GOT3 (cell line): ENCODE data around the gene LEMD1.
"Not testable (repeated sequence)": the region's sequence is repeated elsewhere in the genome, so short reads cannot be mapped to it uniquely, and the experiment has no call there.

Source experiments
- DNase-seq: peaks from one replicate; lab custom pipeline; 2025; ENCODE audit warnings: mixed read lengths; lab: John Stamatoyannopoulos, UW

LEMD1 gene

DNA sequence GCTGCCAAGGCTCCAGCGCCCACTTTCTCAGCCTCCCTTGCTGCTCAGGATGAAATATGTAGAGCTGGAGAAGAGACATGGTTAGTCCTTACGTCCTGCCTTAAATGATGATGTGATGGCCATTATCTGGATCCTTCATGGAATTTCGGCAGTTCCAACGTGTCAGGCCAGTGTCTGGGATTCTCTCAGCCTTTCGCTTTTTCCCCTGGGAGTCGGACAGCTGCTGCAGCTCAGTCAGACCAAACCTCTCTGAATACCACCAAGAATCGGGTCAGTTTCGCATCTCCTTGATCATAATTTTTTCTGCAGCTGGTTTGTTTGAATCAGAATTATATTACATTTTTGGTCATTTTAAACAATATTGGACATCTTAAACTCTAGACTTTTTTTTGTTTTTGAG lies 42.8 kb downstream of the LEMD1 start:
- DNase-seq = no peak

DNA sequence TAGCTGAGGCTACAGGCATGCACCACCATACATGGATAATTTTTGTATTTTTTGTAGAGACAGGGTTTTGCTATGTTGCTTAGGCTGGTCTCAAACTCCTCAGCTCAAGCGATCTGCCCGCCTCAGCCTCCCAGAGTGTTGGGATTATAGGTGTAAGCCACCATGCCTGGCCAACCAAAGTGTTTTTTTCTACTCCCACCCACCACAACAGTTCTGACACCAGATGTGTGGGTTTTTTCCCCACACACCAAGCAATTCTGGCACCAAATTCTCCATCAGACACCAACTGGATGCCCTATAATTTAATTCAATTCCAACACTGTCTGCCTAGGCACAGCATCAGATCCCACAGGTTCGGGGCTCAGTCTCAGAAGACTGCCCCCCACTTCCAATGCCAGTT lies 44.5 kb downstream of the LEMD1 start:
- DNase-seq = no peak

GRCh38 chr1:205376739-205377138 lies 45.1 kb downstream of the LEMD1 start:
- DNase-seq = no peak

DNA sequence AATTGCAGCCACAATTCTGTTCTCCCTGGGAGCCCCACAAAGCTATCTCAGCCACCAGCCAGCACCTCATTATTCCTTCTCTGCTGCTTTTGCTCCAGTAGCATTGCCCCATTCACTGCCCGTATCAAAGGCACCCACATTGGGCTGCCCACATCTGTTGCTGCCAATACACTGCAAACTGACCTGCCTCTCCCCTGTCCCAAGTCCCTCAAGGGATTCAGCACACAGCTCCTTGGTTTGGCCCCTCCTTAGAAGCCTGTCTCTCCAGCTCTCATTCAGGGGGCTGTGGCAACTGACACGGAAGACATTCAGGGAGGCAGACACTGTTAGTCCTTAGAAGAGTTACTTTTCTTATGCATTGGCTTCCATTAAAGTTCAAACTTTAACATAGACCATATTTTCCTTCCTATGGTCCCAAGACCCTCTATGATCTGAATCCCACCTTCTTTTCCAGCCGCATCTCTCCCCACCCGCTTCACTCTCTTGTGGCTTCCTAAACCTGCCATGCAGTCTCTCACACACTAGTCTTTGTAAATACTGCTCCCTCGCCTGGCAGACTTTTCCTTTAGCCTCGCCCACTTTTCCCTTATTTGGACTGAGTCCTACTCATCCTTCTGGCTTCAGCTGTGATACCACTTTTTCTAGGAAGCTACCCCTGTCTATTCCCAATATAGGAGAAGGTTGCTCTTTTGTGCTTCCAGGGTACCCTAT lies 45.9 kb downstream of the LEMD1 start:
- DNase-seq = no peak

GRCh38 chr1:205374210-205375078 lies 47.4 kb downstream of the LEMD1 start:
- DNase-seq = no peak

- no peak for DNase-seq
These were observed 48.1 kb downstream of the LEMD1 start for GRCh38 chr1:205373798-205374175.

DNA sequence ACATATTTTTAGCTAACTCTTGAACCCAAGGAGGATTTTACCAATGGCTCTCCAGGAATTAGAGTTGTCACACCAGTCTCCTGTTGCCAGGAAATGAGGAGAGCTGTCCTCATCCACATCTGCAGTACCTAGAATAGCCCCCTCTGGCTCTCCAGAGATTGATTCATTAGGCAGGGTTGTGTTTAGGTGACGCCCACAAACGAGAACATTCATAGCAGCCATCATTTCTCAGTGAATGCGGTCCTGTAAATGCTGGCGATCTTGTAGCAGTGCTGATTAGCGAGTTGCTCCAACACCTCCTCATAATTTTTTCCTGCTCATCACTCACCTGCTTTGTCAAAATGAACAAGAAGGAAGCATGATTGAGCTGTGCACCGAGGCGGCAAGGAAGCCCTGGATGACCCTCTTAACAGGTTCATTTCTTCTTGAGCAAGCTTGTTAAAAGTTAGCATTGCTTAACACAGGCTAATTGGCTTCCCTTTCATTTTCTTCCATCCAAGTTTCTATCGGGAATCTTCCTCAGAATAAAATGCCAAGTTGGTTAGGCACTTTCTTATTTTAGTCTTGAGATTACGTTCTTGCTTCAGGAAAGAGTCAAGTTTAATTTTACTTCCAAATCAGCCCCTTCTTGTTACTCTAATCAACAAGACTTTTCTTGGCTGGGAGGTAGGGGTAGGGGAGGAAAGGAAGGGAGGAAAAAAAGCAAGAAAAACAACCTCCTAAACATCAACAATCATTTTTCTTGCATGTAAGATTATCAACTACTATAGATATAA lies 48.6 kb downstream of the LEMD1 start:
- no peak for DNase-seq

DNA sequence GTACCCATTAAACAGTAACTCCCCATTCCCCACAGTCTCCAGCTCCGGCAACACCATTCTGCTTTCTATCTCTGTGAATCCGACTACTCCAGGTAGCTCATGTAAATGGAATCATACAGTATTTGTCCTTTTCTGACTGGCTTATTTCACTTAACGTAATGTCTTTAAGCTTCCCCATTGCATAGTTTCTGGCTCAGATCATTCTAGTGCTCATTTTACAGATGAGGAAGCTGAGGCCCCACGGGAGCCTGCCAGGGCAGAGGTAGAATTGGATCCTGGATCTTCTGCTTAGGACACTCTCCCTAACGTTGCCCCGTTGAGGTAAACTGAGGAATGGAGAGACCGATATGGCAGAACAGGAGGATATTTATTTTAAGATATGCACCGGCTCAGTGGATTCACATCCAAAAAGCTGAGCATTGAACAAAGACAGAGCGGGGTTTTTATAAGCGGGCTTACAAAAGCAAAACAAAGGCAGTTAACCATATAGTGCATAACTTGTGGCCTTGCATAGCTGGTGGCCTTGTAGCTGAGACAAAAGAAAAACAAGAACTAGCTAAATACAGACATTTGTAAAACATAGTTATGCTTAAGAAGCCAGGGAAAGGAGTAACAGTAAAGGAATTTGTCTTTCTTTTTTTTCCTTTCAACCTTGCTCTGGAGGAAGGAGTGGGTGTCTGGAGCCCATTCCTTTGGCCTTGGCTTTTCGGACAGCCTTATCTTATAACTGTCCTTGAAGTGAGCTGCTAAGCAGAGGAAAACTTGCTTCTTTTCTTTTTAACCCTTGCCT lies 49.8 kb downstream of the LEMD1 start:
- no peak for DNase-seq

GRCh38 chr1:205370780-205371179 lies 51.1 kb downstream of the LEMD1 start:
- DNase-seq = no peak

- no peak for DNase-seq
These were observed 52.1 kb downstream of the LEMD1 start for GRCh38 chr1:205369701-205370123.

DNA sequence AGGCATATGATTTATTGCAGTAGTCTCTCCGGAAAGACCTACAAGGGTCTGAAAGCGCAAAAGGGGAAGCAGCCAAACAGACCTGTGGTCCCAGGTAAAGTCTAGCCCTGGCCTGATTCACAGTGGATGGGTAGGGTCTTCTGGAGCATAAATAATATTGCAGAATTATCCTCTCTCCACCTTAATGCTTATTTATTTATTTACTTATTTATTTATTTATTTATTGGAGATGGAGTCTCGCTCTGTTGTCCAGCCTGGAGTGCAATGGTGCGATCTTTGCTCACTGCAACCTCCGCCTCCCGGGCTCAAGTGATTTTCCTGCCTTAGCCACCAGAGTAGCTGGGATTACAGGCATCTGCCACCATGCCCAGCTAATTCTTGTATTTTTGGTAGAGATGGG lies 53.4 kb downstream of the LEMD1 start:
- DNase-seq = no peak

- DNase-seq = no peak
These were observed 55.9 kb downstream of the LEMD1 start for GRCh38 chr1:205365945-205366463.

DNA sequence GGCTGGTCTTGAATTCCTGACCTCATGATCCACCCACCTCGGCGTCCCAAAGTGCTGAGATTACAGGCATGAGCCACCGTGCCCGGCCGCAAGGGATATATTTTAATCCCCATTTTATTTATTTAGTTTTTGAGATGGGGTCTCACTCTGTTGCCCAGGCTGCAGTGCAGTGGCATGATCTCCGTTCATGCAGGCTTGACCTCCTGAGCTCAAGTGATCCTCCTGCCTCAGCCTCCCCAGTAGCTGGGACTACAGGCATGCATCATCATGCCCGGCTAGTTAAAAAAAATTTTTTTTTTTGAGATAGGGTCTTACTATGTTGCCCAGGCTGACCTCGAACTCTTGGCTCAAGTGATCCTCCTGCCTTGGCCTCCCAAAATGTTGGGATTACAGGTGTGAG lies 56.8 kb downstream of the LEMD1 start:
- DNase-seq = not testable (repeated sequence)

GRCh38 chr1:205360891-205361290 lies 61.0 kb downstream of the LEMD1 start:
- DNase-seq = no peak

DNA sequence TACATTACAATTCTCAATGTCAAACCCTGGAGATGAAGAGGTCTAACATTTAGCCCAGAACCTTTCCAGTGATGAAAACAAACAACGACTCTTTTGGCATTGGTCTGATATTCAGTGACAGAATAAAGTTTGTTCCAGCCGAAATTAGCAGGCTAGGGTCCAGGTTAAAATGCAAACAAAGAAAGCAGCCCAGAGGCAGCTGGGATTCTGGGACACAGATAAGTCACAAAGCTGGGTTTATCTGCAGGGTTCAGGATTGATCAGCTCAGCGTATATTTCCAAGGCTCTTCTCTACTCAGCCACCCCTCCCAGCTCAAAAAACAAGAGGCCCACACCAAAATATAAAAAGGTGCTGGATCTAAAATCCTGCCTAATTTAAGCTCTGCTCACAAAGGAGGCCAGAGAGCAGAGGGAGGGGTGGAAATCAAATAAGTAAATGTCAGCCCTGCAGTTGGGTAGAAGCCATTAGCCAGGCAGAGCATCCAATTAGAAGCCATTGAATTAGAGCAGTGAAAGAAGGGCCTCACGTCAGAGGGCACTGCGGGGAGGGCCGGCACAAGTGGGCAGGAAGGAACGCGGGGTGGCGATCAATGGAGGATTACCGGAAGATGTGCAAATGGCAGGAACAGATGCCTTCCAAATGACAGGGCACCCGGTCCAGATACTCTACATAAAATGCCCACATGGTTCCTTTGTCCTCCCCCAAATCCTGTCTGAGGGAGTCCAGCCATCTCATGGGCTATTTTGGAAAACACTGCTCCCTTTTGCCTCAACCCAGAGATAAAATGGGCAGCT lies 61.9 kb downstream of the LEMD1 start:
- DNase-seq = no peak

GRCh38 chr1:205358579-205358978 lies 63.3 kb downstream of the LEMD1 start:
- DNase-seq = no peak

GRCh38 chr1:205357567-205357966 lies 64.3 kb downstream of the LEMD1 start:
- DNase-seq = no peak

DNA sequence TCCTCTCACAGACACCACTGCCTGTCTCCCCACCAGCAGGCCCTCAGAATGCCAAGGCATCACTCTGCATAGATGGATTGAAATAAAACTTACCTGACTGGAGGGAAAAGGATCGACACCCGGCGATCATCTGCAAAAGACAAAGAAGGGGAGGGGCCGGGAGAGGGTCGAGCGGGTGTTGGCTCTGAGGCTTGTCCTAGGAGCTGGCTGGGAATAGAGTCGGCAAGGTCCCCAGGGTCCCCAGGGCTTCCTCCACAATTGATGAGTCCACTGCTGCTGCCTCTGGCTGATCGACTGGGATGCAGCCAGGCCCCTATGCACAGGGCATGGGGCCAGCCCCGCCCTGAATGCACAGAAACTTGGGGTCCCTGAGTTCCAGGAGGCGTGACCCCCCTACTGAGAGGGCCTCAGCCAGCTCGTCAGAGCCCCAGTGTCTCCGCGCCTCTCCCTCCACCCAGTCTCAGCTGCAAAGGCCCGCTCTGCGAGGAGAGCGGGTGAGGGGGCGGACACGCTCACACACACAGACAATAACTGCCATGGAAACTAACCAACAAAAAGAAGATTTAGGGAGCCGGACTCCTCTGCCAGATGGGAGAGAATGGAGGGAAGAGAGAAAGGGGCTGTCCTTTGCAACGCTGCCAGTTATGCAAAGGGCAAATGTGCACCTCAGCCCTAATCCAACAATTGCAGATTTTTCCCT lies 65.3 kb downstream of the LEMD1 start, which contains the start of gene KLHDC8A:
TSS of gene KLHDC8A (minus strand) at position 483 of the 700 bp plus-strand sequence. CDS start 13,318 bp downstream, outside the sequence.
- DNase-seq = no peak

- no peak for DNase-seq
These were observed 66.8 kb downstream of the LEMD1 start for GRCh38 chr1:205355075-205355453.
